H1 (cell line): ENCODE measurements around the gene TMEM178B. TPM values are rescaled to one million over a fixed set of nuclear protein-coding genes. Genes with fewer than 3 reads are reported as not detected.

ENCODE experiments used
- CREB1 ChIP-seq: IDR thresholded peaks from 2 replicates; pipeline ENCODE4 v1.6.1; 2012; ENCODE audit warnings: inconsistent platforms
- EGR1 ChIP-seq: IDR thresholded peaks from 2 replicates; pipeline ENCODE4 v1.6.1; 2011; ENCODE audit warnings: low read depth, low read length, borderline replicate concordance
- GTF2F1 ChIP-seq: IDR thresholded peaks from 2 replicates; pipeline ENCODE4 v1.6.1; 2012; ENCODE audit warnings: low read depth, low read length, improper control_type of control experiment, borderline replicate concordance
- MAFK ChIP-seq: IDR thresholded peaks from 2 replicates; pipeline ENCODE4 v1.6.1; 2012; ENCODE audit warnings: low read depth, mild to moderate bottlenecking, improper control_type of control experiment, low read length
- POLR2A ChIP-seq, 2 experiments: IDR thresholded peaks; 1 replicate in 1 of 2; 2 replicates in 1 of 2; pipeline ENCODE4 v1.6.1; 2011; ENCODE audit warnings: low read depth in 2 of 2, low read length in 2 of 2, mild to moderate bottlenecking in 2 of 2; ENCODE audit errors: control extremely low read depth in 1 of 2
- SUZ12 ChIP-seq: fragments of 200-600 bp; sonication (generic); IDR thresholded peaks from 2 replicates; pipeline ENCODE4 v1.6.1; 2012; ENCODE audit warnings: mild to moderate bottlenecking, inconsistent platforms, low read length, moderate library complexity, mixed read lengths
- TCF12 ChIP-seq: IDR thresholded peaks from 2 replicates; pipeline ENCODE4 v1.6.1; 2011; ENCODE audit warnings: low read depth, mild to moderate bottlenecking, low read length
- ZNF274 ChIP-seq: IDR thresholded peaks from 2 replicates; pipeline ENCODE4 v1.7.0; 2012; ENCODE audit warnings: low read length, borderline replicate concordance; ENCODE audit errors: extremely low read depth
- polyA plus RNA-seq, 7 experiments: library from polyadenylated mRNA; depleted of rRNA in 3 of 7; stranded (reverse) in 5 of 7; unstranded in 2 of 7; fragments of >200 nt in 5 of 7; fragments of 200-250 nt in 2 of 7; gene quantifications; 1 replicate in 5 of 7; 2 replicates in 1 of 7; 4 replicates in 1 of 7; pipeline versions ENCODE4 v1.2.1 to v1.2.3, GENCODE V29; 2011 to 2013; ENCODE audit warnings: missing spikeins in 2 of 7, mixed read lengths in 2 of 7
- total RNA-seq: library from RNA; stranded (reverse); fragmentation: NEBNext Ultra II Directional; extraction: Animal tissue kit (Norgen Biotek cat#: 25700); gene quantifications from 2 replicates; pipeline ENCODE4 v1.2.1, GENCODE V29; 2021
- TF ChIP-seq, protein P1 (sequence below): IDR thresholded peaks from 2 replicates; pipeline ENCODE4 v1.6.1; 2012; ENCODE audit warnings: low read length, inconsistent platforms

Gene TMEM178B
- total and polyA plus RNA-seq, 2 of the 8 experiments (the other 6 are each of a cell fraction or from before 2014, with no cell fraction given) = 5.3 to 18.1 TPM

DNA sequence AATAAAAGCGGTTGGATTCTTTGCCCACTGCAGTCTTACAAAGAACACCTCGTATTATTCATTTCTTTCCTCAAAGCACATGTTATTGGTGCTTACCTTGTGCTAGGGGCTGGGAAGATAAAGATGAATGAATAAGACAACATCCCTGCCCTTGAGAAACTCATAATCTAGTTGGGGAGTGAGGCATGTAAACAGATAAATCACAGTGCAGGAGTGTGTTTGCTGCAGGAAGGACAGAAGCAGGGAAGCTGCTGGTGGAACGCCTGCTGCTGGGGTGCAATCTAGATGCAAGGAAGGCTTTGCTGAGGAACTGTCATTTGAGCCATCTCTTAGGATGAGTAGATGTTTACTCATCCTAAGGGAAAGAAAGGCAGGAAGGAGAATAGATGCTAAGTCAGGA, 135.6 kb downstream of the TMEM178B start (continued):
- TF ChIP-seq, protein P1, sequence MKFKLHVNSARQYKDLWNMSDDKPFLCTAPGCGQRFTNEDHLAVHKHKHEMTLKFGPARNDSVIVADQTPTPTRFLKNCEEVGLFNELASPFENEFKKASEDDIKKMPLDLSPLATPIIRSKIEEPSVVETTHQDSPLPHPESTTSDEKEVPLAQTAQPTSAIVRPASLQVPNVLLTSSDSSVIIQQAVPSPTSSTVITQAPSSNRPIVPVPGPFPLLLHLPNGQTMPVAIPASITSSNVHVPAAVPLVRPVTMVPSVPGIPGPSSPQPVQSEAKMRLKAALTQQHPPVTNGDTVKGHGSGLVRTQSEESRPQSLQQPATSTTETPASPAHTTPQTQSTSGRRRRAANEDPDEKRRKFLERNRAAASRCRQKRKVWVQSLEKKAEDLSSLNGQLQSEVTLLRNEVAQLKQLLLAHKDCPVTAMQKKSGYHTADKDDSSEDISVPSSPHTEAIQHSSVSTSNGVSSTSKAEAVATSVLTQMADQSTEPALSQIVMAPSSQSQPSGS = no peak
- no peak for TF ChIP-seq ZNF274
- no peak for TF ChIP-seq CREB1
- TF ChIP-seq SUZ12 = no peak
- no peak for TF ChIP-seq GTF2F1
- TF ChIP-seq POLR2A (IDR thresholded peaks at IDR 0.05; ENCODE audit: control extremely low read depth in 1 of 2, low read depth in 2 of 2, low read length in 2 of 2) = no peak
- no peak for TF ChIP-seq TCF12
- no peak for TF ChIP-seq EGR1
- TF ChIP-seq MAFK = no peak
